KOPT-K1 (cell line): ENCODE results near the gene PXYLP1.

ENCODE experiments used
- H3K27ac ChIP-seq: fragments of 200-600 bp; sonication (generic); 2 replicates; pipeline ENCODE4 v1.5.1; 2016; ENCODE audit warnings: antibody characterized with exemption, mild to moderate bottlenecking, low read depth, low read length; ENCODE audit not compliant: poor library complexity, severe bottlenecking
- H3K36me3 ChIP-seq: fragments of 200-600 bp; sonication (generic); 2 replicates; pipeline ENCODE4 v1.5.1; 2017; ENCODE audit warnings: antibody characterized with exemption, mild to moderate bottlenecking, low read length, moderate library complexity; ENCODE audit not compliant: insufficient read depth
- H3K9me3 ChIP-seq: fragments of 200-600 bp; sonication (generic); 2 replicates; pipeline ENCODE4 v1.5.1; 2017; ENCODE audit warnings: antibody characterized with exemption, low read length, mild to moderate bottlenecking; ENCODE audit not compliant: insufficient read depth, poor library complexity, severe bottlenecking

The PXYLP1 gene

DNA sequence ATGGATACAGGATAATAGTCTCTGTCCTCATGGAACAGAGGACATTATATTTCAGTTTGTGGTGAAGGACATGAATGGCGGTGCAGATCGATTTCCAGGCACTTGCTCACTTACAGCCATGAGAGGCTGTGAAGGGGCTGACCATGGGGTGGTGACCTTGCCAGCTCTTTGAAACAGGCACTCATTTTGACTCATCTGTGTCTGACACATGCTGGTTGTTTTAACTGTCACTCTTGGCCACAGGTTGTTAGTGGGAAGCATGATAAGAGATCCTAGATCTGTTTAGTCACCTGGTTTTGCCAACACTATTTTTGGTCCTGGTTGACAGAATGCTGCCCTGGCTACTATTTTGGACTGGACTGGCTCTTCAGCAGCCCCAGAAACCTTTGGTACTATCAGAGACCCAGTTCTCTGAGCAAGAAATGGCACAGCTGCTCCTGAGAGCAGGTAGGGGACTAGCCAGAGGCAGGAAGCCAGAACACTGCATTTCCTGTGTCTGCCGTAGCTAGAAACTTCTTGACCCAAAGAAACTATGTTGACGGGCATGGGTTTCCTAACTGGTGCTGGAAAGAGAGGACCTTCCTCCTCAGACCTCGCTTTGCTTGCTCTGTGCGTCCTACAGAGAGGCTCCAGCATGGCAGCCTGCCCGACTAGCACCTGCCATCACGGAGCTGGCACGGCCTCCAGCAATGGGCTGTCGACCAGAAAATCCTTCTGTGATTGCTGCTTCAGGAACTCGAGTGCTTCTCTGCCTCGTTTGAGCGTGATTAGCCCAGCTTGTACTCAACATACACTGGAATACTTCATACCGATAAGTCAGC lies 6.3 kb downstream of the PXYLP1 start:
- H3K9me3 ChIP-seq, result no peaks in the 10 kb centered on the region
- peaks cover 54% of the 10 kb centered on the region for H3K36me3 ChIP-seq
- H3K27ac ChIP-seq, result peak overlapping the region; percentile 99

DNA sequence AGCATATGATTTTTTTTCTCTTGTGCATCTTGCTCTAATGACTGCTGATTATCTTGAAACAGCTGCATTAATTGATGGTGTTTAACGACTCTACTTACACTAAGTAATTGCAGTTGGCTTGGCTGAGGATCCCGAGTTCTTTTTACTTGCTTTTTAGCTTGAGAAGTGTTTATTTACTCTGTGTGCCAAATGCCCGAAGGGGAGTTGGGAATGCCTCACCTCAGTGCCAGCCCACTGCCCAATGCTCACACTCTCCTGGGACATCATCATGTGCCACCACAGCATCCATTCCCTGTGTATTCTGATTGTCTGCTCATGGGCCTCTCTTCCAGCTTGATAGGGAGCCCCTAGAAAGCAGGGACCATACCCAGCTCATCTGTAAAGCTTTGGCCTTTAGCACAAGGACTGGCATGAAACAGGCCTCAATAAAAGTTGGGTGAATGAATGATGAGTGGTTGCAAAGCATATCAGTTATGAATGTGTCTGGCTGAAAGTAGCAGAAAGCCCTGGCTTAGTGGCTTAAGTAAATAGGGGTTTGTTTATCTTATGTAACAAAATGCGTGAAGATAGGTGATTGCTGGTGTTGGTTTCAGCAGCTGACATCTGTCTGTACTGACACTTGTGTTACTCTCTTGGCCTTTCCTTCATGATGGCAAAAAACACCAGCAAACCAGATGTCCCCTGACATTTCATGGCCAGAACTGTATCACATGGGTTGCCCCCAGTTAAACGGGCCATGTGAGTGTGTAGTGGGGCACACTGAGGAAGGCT lies 8.1 kb downstream of the PXYLP1 start:
- no peaks in the 10 kb centered on the region for H3K9me3 ChIP-seq
- peak overlapping the region; percentile 99 for H3K27ac ChIP-seq
- peaks cover 66% of the 10 kb centered on the region for H3K36me3 ChIP-seq

GRCh38 chr3:141240286-141240685 lies 8.7 kb downstream of the PXYLP1 start:
- H3K9me3 ChIP-seq, result no peaks in the 10 kb centered on the region
- H3K36me3 ChIP-seq, result peaks cover 66% of the 10 kb centered on the region
- H3K27ac ChIP-seq, result peak overlapping the region; percentile 99

GRCh38 chr3:141240687-141241615 lies 9.3 kb downstream of the PXYLP1 start:
- Histone ChIP-seq H3K9me3 (no peaks in the 10 kb centered on the region), H3K36me3 (peaks cover 66% of the 10 kb centered on the region), H3K27ac (peak overlapping the region; percentile 99)

- Histone ChIP-seq H3K9me3 (no peaks in the 10 kb centered on the region), H3K36me3 (peaks cover 72% of the 10 kb centered on the region), H3K27ac (peak overlapping the region; percentile 99)
Observed at GRCh38 chr3:141241616-141242376, 10.2 kb downstream of the PXYLP1 start.

GRCh38 chr3:141242377-141243092 lies 10.9 kb downstream of the PXYLP1 start:
- Histone ChIP-seq H3K36me3 (peaks cover 74% of the 10 kb centered on the region), H3K9me3 (no peaks in the 10 kb centered on the region), H3K27ac (peak overlapping the region; percentile 46)

GRCh38 chr3:141243271-141243707 lies 11.7 kb downstream of the PXYLP1 start:
- peaks cover 74% of the 10 kb centered on the region for H3K36me3 ChIP-seq

GRCh38 chr3:141246224-141246957 lies 14.8 kb downstream of the PXYLP1 start:
- no peaks in the 10 kb centered on the region for H3K9me3 ChIP-seq
- H3K36me3 ChIP-seq, result peaks cover 91% of the 10 kb centered on the region
- peak overlapping the region; percentile 14 for H3K27ac ChIP-seq

More at GRCh38 chr3:141243271-141243707, 11.7 kb downstream of the PXYLP1 start:
- peak overlapping the region; percentile 46 for H3K27ac ChIP-seq
- H3K9me3 ChIP-seq, result no peaks in the 10 kb centered on the region

GRCh38 chr3:141246958-141247301 lies 15.3 kb downstream of the PXYLP1 start:
- Histone ChIP-seq H3K27ac (peak overlapping the region; percentile 14), H3K36me3 (peaks cover 96% of the 10 kb centered on the region), H3K9me3 (no peaks in the 10 kb centered on the region)

- Histone ChIP-seq H3K36me3 (peaks cover 96% of the 10 kb centered on the region), H3K9me3 (no peaks in the 10 kb centered on the region), H3K27ac (no peak overlapping the region)
Observed at GRCh38 chr3:141248064-141248463, 16.4 kb downstream of the PXYLP1 start.

DNA sequence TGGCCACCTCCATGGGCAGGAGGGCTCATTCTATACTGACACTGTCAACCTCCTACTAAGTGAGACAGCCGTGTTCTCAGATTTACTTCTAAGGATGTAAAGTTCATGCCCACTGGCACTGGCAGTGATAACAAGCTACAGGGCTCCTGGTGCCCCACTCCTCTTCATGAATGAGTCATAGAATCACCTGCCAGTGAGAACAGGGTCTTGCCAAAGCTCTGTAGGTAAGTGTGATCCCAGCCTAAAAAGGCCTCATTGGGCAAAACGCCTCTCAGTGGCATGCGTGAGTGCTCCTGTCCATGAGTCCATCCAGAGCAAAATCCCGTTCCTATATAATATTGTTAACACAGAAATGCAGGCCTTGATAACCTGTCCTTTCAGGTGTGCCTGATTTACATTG lies 17.4 kb downstream of the PXYLP1 start:
- H3K9me3 ChIP-seq, result no peaks in the 10 kb centered on the region
- peaks cover 87% of the 10 kb centered on the region for H3K36me3 ChIP-seq
- no peak overlapping the region for H3K27ac ChIP-seq

GRCh38 chr3:141250342-141250741 lies 18.7 kb downstream of the PXYLP1 start:
- no peak overlapping the region for H3K27ac ChIP-seq
- no peaks in the 10 kb centered on the region for H3K9me3 ChIP-seq
- peaks cover 74% of the 10 kb centered on the region for H3K36me3 ChIP-seq

GRCh38 chr3:141250828-141251227 lies 19.2 kb downstream of the PXYLP1 start:
- no peak overlapping the region for H3K27ac ChIP-seq
- peaks cover 69% of the 10 kb centered on the region for H3K36me3 ChIP-seq
- no peaks in the 10 kb centered on the region for H3K9me3 ChIP-seq
